ENCODE measurements around the gene HSDL1.
A peak's percentile ranks its signal among the peaks of the same experiment; 100 is the strongest.

HSDL1 gene

GRCh38 chr16:84086341-84086740, 58.6 kb downstream of the HSDL1 start:
- no peak for DNase-seq (ENCODE audit: insufficient read length, low spot score)
- no peak for TF ChIP-seq POLR2A (IDR thresholded peaks at IDR 0.05; ENCODE audit: low read depth, low read length)
- no peak for TF ChIP-seq POLR2AphosphoS5 (IDR thresholded peaks at IDR 0.05; ENCODE audit: low read depth, low read length)
- no peak for TF ChIP-seq PAX5 (IDR thresholded peaks at IDR 0.05; ENCODE audit: insufficient read depth, low read length, severe bottlenecking)
- TF ChIP-seq TAF1 (IDR thresholded peaks at IDR 0.05; ENCODE audit: low read depth, low read length) = no peak
- TF ChIP-seq POU2F2 (IDR thresholded peaks at IDR 0.05; ENCODE audit: low read depth, low read length) = no peak
- TF ChIP-seq SPI1 (IDR thresholded peaks at IDR 0.05; ENCODE audit: low read depth, low read length) = no peak
- FAIRE-seq = no peak

- no peak for DNase-seq (ENCODE audit: insufficient read length, low spot score)
- no peak for TF ChIP-seq TAF1 (IDR thresholded peaks at IDR 0.05; ENCODE audit: low read depth, low read length)
- TF ChIP-seq SPI1 (IDR thresholded peaks at IDR 0.05; ENCODE audit: low read depth, low read length) = no peak
- no peak for TF ChIP-seq POU2F2 (IDR thresholded peaks at IDR 0.05; ENCODE audit: low read depth, low read length)
- no peak for TF ChIP-seq POLR2A (IDR thresholded peaks at IDR 0.05; ENCODE audit: low read depth, low read length)
- TF ChIP-seq PAX5 (IDR thresholded peaks at IDR 0.05; ENCODE audit: insufficient read depth, low read length, severe bottlenecking) = no peak
- no peak for TF ChIP-seq POLR2AphosphoS5 (IDR thresholded peaks at IDR 0.05; ENCODE audit: low read depth, low read length)
- no peak for FAIRE-seq
These were observed 59.2 kb downstream of the HSDL1 start for GRCh38 chr16:84085773-84086172.

- no peak for DNase-seq (ENCODE audit: insufficient read length, low spot score)
- FAIRE-seq = no peak
- TF ChIP-seq POU2F2 (IDR thresholded peaks at IDR 0.05; ENCODE audit: low read depth, low read length) = no peak
- TF ChIP-seq PAX5 (IDR thresholded peaks at IDR 0.05; ENCODE audit: insufficient read depth, low read length, severe bottlenecking) = no peak
These were observed 59.7 kb downstream of the HSDL1 start for GRCh38 chr16:84085271-84085667.

GRCh38 chr16:84084570-84085270, 60.3 kb downstream of the HSDL1 start:
- peak; percentile 66 for DNase-seq (ENCODE audit: insufficient read length, low spot score)
- no peak for TF ChIP-seq POLR2AphosphoS5 (IDR thresholded peaks at IDR 0.05; ENCODE audit: low read depth, low read length)
- 0 out of 2 replicates have a peak, but pooled peaks have one; percentile 28 for TF ChIP-seq POU2F2 (IDR thresholded peaks at IDR 0.05; ENCODE audit: low read depth, low read length)
- peak; percentile 99 for FAIRE-seq

- no peak for DNase-seq (ENCODE audit: insufficient read length, low spot score)
- no peak for FAIRE-seq
- TF ChIP-seq SPI1 (IDR thresholded peaks at IDR 0.05; ENCODE audit: low read depth, low read length) (no peak), POLR2A (IDR thresholded peaks at IDR 0.05; ENCODE audit: low read depth, low read length) (no peak), TAF1 (IDR thresholded peaks at IDR 0.05; ENCODE audit: low read depth, low read length) (no peak), POU2F2 (IDR thresholded peaks at IDR 0.05; ENCODE audit: low read depth, low read length) (no peak), PAX5 (IDR thresholded peaks at IDR 0.05; ENCODE audit: insufficient read depth, low read length, severe bottlenecking) (no peak), POLR2AphosphoS5 (IDR thresholded peaks at IDR 0.05; ENCODE audit: low read depth, low read length) (no peak)
These were observed 62.0 kb downstream of the HSDL1 start for GRCh38 chr16:84082835-84083569.

GRCh38 chr16:84082110-84082509, 62.9 kb downstream of the HSDL1 start:
- FAIRE-seq (no peak), DNase-seq (ENCODE audit: insufficient read length, low spot score) (no peak)
- TF ChIP-seq POLR2A (IDR thresholded peaks at IDR 0.05; ENCODE audit: low read depth, low read length) = no peak
- TF ChIP-seq POU2F2 (IDR thresholded peaks at IDR 0.05; ENCODE audit: low read depth, low read length) = no peak
- TF ChIP-seq SPI1 (IDR thresholded peaks at IDR 0.05; ENCODE audit: low read depth, low read length) = no peak
- TF ChIP-seq TAF1 (IDR thresholded peaks at IDR 0.05; ENCODE audit: low read depth, low read length) = no peak
- TF ChIP-seq PAX5 (IDR thresholded peaks at IDR 0.05; ENCODE audit: insufficient read depth, low read length, severe bottlenecking) = no peak
- no peak for TF ChIP-seq POLR2AphosphoS5 (IDR thresholded peaks at IDR 0.05; ENCODE audit: low read depth, low read length)

GRCh38 chr16:84081446-84081989, 63.5 kb downstream of the HSDL1 start:
- FAIRE-seq = no peak
- no peak for DNase-seq (ENCODE audit: insufficient read length, low spot score)
- TF ChIP-seq SPI1 (IDR thresholded peaks at IDR 0.05; ENCODE audit: low read depth, low read length) = no peak
- TF ChIP-seq PAX5 (IDR thresholded peaks at IDR 0.05; ENCODE audit: insufficient read depth, low read length, severe bottlenecking) = no peak
- no peak for TF ChIP-seq POU2F2 (IDR thresholded peaks at IDR 0.05; ENCODE audit: low read depth, low read length)
- no peak for TF ChIP-seq POLR2A (IDR thresholded peaks at IDR 0.05; ENCODE audit: low read depth, low read length)
- TF ChIP-seq TAF1 (IDR thresholded peaks at IDR 0.05; ENCODE audit: low read depth, low read length) = no peak
- TF ChIP-seq POLR2AphosphoS5 (IDR thresholded peaks at IDR 0.05; ENCODE audit: low read depth, low read length) = no peak

- DNase-seq (ENCODE audit: insufficient read length, low spot score) (no peak), FAIRE-seq (no peak)
- TF ChIP-seq POLR2A (IDR thresholded peaks at IDR 0.05; ENCODE audit: low read depth, low read length) (no peak), PAX5 (IDR thresholded peaks at IDR 0.05; ENCODE audit: insufficient read depth, low read length, severe bottlenecking) (no peak), SPI1 (IDR thresholded peaks at IDR 0.05; ENCODE audit: low read depth, low read length) (no peak), TAF1 (IDR thresholded peaks at IDR 0.05; ENCODE audit: low read depth, low read length) (no peak), POU2F2 (IDR thresholded peaks at IDR 0.05; ENCODE audit: low read depth, low read length) (no peak), POLR2AphosphoS5 (IDR thresholded peaks at IDR 0.05; ENCODE audit: low read depth, low read length) (no peak)
These were observed 64.2 kb downstream of the HSDL1 start for GRCh38 chr16:84080813-84081212.

GRCh38 chr16:84080378-84080777, 64.6 kb downstream of the HSDL1 start:
- DNase-seq (ENCODE audit: insufficient read length, low spot score) (no peak), FAIRE-seq (no peak)
- TF ChIP-seq POU2F2 (IDR thresholded peaks at IDR 0.05; ENCODE audit: low read depth, low read length) = no peak
- TF ChIP-seq SPI1 (IDR thresholded peaks at IDR 0.05; ENCODE audit: low read depth, low read length) = no peak
- TF ChIP-seq POLR2AphosphoS5 (IDR thresholded peaks at IDR 0.05; ENCODE audit: low read depth, low read length) = no peak
- no peak for TF ChIP-seq POLR2A (IDR thresholded peaks at IDR 0.05; ENCODE audit: low read depth, low read length)
- TF ChIP-seq PAX5 (IDR thresholded peaks at IDR 0.05; ENCODE audit: insufficient read depth, low read length, severe bottlenecking) = no peak
- TF ChIP-seq TAF1 (IDR thresholded peaks at IDR 0.05; ENCODE audit: low read depth, low read length) = no peak

Data from GM12891 (cell line).